ENCODE measurements around the gene NAP1L4.

Gene NAP1L4

DNA sequence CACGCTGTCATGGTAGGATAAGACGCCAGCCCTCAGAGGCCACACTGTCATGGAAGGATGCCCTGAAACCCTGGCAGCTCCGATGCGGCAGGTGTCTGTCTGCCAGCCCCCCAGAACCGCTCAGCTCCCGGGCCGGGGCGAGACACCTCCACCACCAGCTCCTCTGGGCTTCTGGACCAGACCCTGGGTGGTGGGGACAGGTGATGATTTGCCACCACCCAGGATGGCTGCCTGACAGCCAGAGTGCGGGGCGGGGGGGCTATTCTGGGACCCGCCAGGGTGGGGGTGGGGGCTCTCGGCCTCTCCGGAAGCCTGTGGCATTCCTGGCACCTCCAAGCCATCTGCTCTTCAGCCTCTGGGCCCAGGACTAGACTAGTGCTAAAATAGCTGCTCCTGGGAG lies 72.3 kb downstream of the NAP1L4 start:
- no peak overlapping the region for H3K27ac ChIP-seq
- H3K9me3 ChIP-seq: no peaks in the 10 kb centered on the region
- H3K27me3 ChIP-seq: peaks cover 0 to 7% of the 10 kb centered on the region in 2 donors
- H3K4me3 ChIP-seq: no peak overlapping the region
- H3K36me3 ChIP-seq: no peaks in the 10 kb centered on the region
- DNase-seq: no peak
- peaks cover 0 to 14% (median under 1%) of the 10 kb centered on the region in 4 donors for H3K4me1 ChIP-seq
- TF ChIP-seq, protein P1, sequence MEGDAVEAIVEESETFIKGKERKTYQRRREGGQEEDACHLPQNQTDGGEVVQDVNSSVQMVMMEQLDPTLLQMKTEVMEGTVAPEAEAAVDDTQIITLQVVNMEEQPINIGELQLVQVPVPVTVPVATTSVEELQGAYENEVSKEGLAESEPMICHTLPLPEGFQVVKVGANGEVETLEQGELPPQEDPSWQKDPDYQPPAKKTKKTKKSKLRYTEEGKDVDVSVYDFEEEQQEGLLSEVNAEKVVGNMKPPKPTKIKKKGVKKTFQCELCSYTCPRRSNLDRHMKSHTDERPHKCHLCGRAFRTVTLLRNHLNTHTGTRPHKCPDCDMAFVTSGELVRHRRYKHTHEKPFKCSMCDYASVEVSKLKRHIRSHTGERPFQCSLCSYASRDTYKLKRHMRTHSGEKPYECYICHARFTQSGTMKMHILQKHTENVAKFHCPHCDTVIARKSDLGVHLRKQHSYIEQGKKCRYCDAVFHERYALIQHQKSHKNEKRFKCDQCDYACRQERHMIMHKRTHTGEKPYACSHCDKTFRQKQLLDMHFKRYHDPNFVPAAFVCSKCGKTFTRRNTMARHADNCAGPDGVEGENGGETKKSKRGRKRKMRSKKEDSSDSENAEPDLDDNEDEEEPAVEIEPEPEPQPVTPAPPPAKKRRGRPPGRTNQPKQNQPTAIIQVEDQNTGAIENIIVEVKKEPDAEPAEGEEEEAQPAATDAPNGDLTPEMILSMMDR (IDR thresholded peaks at IDR 0.05): no peak
- intact Hi-C loops (cut with DNase I; ENCODE audit: low total_unique reads): no loop called here

DNA sequence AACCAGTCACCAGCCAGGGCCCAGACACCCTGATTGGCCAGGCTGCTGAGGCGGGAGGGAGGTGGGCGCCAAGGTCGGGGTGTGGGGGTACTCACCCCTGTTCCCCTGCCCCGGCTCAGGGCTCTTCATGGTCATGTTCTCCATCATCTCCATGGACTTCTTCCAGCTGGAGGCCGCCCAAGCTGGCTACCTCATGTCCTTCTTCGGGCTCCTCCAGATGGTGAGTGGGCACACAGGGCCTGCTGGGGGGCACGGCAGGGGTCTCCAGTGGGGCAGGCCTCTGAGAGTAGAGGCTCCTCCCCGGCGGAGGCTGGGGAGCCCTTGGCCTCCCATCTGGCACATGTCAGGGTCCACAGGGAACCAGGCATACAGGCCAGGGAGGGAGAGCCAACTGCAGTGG lies 72.9 kb downstream of the NAP1L4 start:
- intact Hi-C loops (cut with DNase I; ENCODE audit: low total_unique reads): no loop called here
- no peak for DNase-seq
- peaks cover 0 to 7% of the 10 kb centered on the region in 2 donors for H3K27me3 ChIP-seq

DNA sequence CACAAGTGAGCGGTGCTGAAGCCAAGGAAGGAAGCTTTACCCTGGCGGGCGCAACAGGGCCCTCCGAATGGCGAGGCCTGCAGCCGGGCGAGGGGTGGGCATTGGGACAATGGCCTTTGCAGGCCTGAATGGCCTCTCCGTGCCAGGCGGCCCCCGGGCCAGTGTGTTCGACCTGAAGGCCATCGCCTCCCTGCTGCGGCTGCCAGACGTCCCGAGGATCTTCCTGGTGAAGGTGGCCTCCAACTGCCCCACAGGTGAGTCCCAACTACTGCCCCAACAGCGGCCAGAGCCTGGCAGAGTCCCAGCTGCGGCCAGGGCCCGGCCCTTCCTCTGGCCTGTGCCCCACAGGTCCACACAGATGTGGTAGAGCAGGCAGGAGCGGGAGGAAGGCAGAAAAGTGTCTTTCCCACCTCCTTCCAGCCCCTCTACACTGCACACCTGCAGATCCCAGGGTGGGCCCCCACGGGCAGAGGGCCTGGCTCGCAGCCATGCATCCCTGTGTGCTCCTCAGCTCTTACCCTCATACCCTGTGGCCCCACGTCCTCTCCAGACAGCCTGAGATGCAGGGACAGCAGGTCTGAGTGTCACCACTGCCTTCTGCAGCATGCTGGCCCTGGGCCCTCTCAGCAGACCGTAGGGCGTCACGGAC lies 74.2 kb downstream of the NAP1L4 start:
- intact Hi-C loops (cut with DNase I; ENCODE audit: low total_unique reads): no loop called here
- no peak overlapping the region for H3K4me3 ChIP-seq
- no peaks in the 10 kb centered on the region for H3K36me3 ChIP-seq
- peaks cover 0 to 23% (median 5%) of the 10 kb centered on the region in 4 donors for H3K4me1 ChIP-seq
- DNase-seq: no peak
- H3K27ac ChIP-seq: no peak overlapping the region
- no peaks in the 10 kb centered on the region for H3K9me3 ChIP-seq
- peaks cover 0 to 6% of the 10 kb centered on the region in 2 donors for H3K27me3 ChIP-seq
- TF ChIP-seq, protein P1 (IDR thresholded peaks at IDR 0.05): no peak

More for the DNA sequence above, 72.9 kb downstream of the NAP1L4 start:
- no peaks in the 10 kb centered on the region for H3K9me3 ChIP-seq
- H3K4me1 ChIP-seq: peaks cover 0 to 17% (median 4%) of the 10 kb centered on the region in 4 donors
- no peak overlapping the region for H3K27ac ChIP-seq
- TF ChIP-seq, protein P1 (IDR thresholded peaks at IDR 0.05): no peak
- H3K4me3 ChIP-seq: no peak overlapping the region
- no peaks in the 10 kb centered on the region for H3K36me3 ChIP-seq

DNA sequence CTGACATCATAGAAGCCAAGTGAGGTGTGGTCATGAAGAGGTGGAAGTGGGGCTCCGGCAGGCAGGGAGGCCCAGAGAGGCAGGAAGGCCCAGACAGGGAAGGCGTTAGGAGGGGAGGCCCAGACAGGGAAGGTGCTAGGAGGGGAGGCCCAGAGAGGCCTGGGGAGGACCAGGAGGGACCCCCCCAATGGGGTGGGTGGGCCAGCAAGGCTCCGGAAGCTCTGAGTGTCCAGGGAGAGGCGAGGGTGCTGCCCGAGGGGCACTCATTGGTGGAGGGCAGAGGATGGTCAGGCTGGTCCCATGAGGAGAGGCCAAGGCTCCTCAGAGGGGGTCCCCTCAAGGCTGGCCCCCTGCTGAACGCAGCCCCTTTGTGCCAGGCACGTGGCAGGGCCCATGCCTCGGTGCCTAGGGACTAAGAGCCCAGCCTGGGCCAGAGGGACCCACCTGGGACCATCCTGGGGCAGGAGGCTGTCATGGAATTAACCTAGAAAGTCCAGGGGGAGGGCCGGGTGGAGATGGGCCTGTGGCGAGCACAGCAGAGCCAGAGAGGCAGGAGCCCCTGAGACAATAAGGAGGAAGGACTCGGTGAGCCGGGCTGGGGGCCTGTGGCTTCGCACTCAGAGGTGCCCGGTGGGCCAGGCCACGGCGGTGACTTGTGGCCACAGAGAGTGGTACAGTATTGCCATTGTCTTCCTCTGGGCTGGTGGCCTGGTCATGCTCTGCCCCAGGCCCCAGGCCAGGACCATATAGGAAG lies 75.1 kb downstream of the NAP1L4 start:
- Histone ChIP-seq H3K4me1 (peaks cover 0 to 31% (median 5%) of the 10 kb centered on the region in 4 donors), H3K27me3 (peaks cover 0 to under 1% of the 10 kb centered on the region in 2 donors), H3K4me3 (no peak overlapping the region), H3K9me3 (no peaks in the 10 kb centered on the region), H3K27ac (no peak overlapping the region), H3K36me3 (no peaks in the 10 kb centered on the region)
- TF ChIP-seq, protein P1 (IDR thresholded peaks at IDR 0.05): no peak
- intact Hi-C loops (cut with DNase I; ENCODE audit: low total_unique reads): no loop called here
- DNase-seq: no peak

DNA sequence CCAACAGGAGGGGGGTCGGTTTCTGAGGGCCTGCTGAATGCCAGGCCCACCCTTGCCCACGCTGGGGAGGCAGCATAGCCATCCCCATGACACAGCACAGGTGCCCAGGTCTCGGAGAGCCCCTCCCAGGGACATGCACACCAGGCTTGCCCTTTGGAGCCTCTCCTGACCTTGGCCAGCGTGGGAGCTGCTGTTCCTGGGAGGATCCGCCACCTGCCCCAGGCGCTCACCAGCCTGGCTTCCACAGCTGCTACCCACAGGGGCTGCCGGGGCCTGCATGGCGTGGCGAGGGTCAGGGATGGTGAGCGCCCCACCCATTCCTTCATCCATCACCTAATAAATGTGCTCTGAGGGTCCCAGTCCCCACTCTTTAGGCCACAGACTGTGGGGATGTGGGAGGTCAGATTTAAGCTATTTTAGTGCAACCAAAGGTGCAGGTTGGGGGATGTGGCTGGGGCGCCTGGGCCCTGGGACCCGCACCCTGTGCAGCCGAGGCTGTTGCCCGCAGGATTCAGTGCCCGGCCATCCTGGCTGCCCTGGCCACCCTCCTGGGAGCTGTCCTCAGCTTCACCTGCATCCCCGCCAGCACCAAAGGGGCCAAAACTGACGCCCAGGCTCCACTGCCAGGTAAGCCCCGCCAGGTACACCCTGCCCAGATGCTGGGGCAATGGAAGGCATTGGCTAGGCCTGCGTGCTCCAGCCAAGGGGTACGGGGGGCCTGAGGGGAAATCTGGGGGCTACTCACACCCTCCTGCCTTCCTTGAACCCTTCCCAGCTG lies 75.8 kb downstream of the NAP1L4 start:
- intact Hi-C loops (cut with DNase I; ENCODE audit: low total_unique reads): no loop called here
- TF ChIP-seq, protein P1 (IDR thresholded peaks at IDR 0.05): no peak
- H3K4me3 ChIP-seq: no peak overlapping the region
- DNase-seq: no peak
- H3K9me3 ChIP-seq: no peaks in the 10 kb centered on the region
- no peaks in the 10 kb centered on the region for H3K36me3 ChIP-seq
- peaks cover 0 to 38% (median 5%) of the 10 kb centered on the region in 4 donors for H3K4me1 ChIP-seq
- no peak overlapping the region for H3K27ac ChIP-seq
- H3K27me3 ChIP-seq: no peaks in the 10 kb centered on the region

All from tibial artery (tissue), 4 donors.